SK-N-SH (cell line): ENCODE data around the gene NECTIN1. TPM values are rescaled to one million over a fixed set of nuclear protein-coding genes. Genes with fewer than 3 reads are reported as not detected.
A peak's percentile ranks its signal among the peaks of the same experiment; 100 is the strongest.
"Not testable (repeated sequence)": the region's sequence is repeated elsewhere in the genome, so short reads cannot be mapped to it uniquely, and the experiment has no call there.

Experiments used
- CTCF ChIA-PET: fragments of 300-600, 350-600 bp; formaldehyde crosslinking; extraction: SDS; loops from one replicate; lab custom pipeline; 2021; lab: Yijun Ruan, JAX
- POLR2A ChIA-PET: fragments of 350-600 bp; sonication (Branson Sonifier 250); formaldehyde crosslinking; extraction: SDS; loops from one replicate; lab custom pipeline; 2020; ENCODE audit warnings: antibody characterized with exemption, inconsistent platforms; lab: Yijun Ruan, JAX
- DNase-seq: peaks from one replicate; pipeline ENCODE4 v3.0.0; 2012
- H2AFZ ChIP-seq: fragments of 200-600 bp; sonication (generic); 2 replicates; pipeline ENCODE4 v1.8.1; 2016; ENCODE audit warnings: antibody characterized with exemption, mild to moderate bottlenecking, low read depth
- H3F3A ChIP-seq: fragments of 200-600 bp; sonication (generic); replicated peaks from 2 replicates; pipeline ENCODE3; 2016; ENCODE audit warnings: antibody characterized with exemption, mild to moderate bottlenecking; ENCODE audit not compliant: insufficient read depth
- H3K27ac ChIP-seq, 2 experiments: fragments of 200-500 bp in 1 of 2; fragments of 200-600 bp in 1 of 2; sonication (Bioruptor generic) in 1 of 2; sonication (generic), shearing (Covaris generic) in 1 of 2; 2 replicates each; pipeline versions ENCODE4 v1.5.1 to v1.6.1; 2014 to 2016; ENCODE audit warnings: low read depth in 2 of 2, inconsistent platforms in 1 of 2, low read length in 1 of 2, mild to moderate bottlenecking in 1 of 2, mixed read lengths in 1 of 2
- H3K27me3 ChIP-seq: fragments of 200-600 bp; sonication (generic), shearing (Covaris generic); 2 replicates; pipeline ENCODE4 v1.6.1; 2016; ENCODE audit warnings: mixed run types; ENCODE audit not compliant: insufficient read depth
- H3K36me3 ChIP-seq, 2 experiments: fragments of 200-500 bp in 1 of 2; fragments of 200-600 bp in 1 of 2; sonication (Bioruptor generic) in 1 of 2; sonication (generic) in 1 of 2; replicated peaks in 1 of 2; 2 replicates each; pipeline versions ENCODE3 to v1.5.1; 2014 to 2016; ENCODE audit warnings: low read length in 1 of 2, mild to moderate bottlenecking in 1 of 2; ENCODE audit not compliant: insufficient read depth in 2 of 2, control insufficient read depth in 1 of 2
- H3K4me1 ChIP-seq, 2 experiments: fragments of 200-500 bp in 1 of 2; fragments of 200-600 bp in 1 of 2; sonication (Bioruptor generic) in 1 of 2; sonication (generic), shearing (Covaris generic) in 1 of 2; 2 replicates each; pipeline versions ENCODE4 v1.5.1 to v1.6.1; 2014 to 2016; ENCODE audit warnings: low read depth in 1 of 2, low read length in 1 of 2, mixed run types in 1 of 2; ENCODE audit not compliant: insufficient read depth in 2 of 2, control insufficient read depth in 1 of 2
- H3K4me2 ChIP-seq: fragments of 200-600 bp; sonication (generic), shearing (Covaris generic); 2 replicates; pipeline ENCODE4 v1.6.1; 2017; ENCODE audit warnings: mixed run types
- H3K4me3 ChIP-seq, 2 experiments: fragments of 200-500 bp in 1 of 2; fragments of 200-600 bp in 1 of 2; sonication (Bioruptor generic) in 1 of 2; sonication (generic), shearing (Covaris generic) in 1 of 2; 2 replicates each; pipeline versions ENCODE4 v1.5.1 to v1.8.1; 2014 to 2016; ENCODE audit warnings: low read depth in 2 of 2, inconsistent platforms in 1 of 2, low read length in 1 of 2, mild to moderate bottlenecking in 1 of 2, mixed read lengths in 1 of 2, moderate library complexity in 1 of 2
- H3K79me2 ChIP-seq: fragments of 200-600 bp; sonication (generic); 2 replicates; pipeline ENCODE4 v1.8.1; 2017; ENCODE audit warnings: mild to moderate bottlenecking; ENCODE audit not compliant: insufficient read depth
- H3K9ac ChIP-seq: fragments of 200-600 bp; sonication (generic); 2 replicates; pipeline ENCODE4 v1.6.1; 2017; ENCODE audit warnings: mixed run types
- H3K9me2 ChIP-seq: fragments of 200-600 bp; sonication (generic); 2 replicates; pipeline ENCODE4 v1.6.1; 2017; ENCODE audit warnings: mixed run types
- H3K9me3 ChIP-seq: fragments of 200-600 bp; sonication (generic); 2 replicates; pipeline ENCODE4 v1.6.1; 2017; ENCODE audit warnings: mixed run types, mild to moderate bottlenecking, moderate library complexity
- H4K20me1 ChIP-seq: fragments of 200-600 bp; sonication (generic); 2 replicates; pipeline ENCODE4 v1.6.1; 2017; ENCODE audit warnings: mild to moderate bottlenecking, mixed run types; ENCODE audit not compliant: insufficient read depth
- EP300 ChIP-seq, 2 experiments: IDR thresholded peaks; 2 replicates each; pipeline versions ENCODE4 v1.4.0 to v1.6.1; 2012; ENCODE audit warnings: borderline replicate concordance in 1 of 2, low read depth in 1 of 2, low read length in 1 of 2
- FOXM1 ChIP-seq: IDR thresholded peaks from 2 replicates; pipeline ENCODE4 v1.4.0; 2012; ENCODE audit warnings: low read depth, mild to moderate bottlenecking
- GABPA ChIP-seq: IDR thresholded peaks from 2 replicates; pipeline ENCODE4 v1.4.0; 2012; ENCODE audit warnings: low read depth, mild to moderate bottlenecking
- GATA2 ChIP-seq: sonication (generic); formaldehyde crosslinking; IDR thresholded peaks from 2 replicates; pipeline ENCODE4 v1.5.0; 2020; ENCODE audit warnings: mild to moderate bottlenecking, missing genetic modification reagents
- JUND ChIP-seq: IDR thresholded peaks from 2 replicates; pipeline ENCODE4 v1.4.0; 2012
- MXI1 ChIP-seq: IDR thresholded peaks from 2 replicates; pipeline ENCODE4 v1.6.1; 2012; ENCODE audit warnings: mild to moderate bottlenecking, low read depth, low read length, improper control_type of control experiment
- RCOR1 ChIP-seq: fragments of 150-350 bp; IDR thresholded peaks from 2 replicates; pipeline ENCODE4 v1.6.1; 2017; ENCODE audit warnings: antibody characterized with exemption, low read length
- RFX5 ChIP-seq: IDR thresholded peaks from 2 replicates; pipeline ENCODE4 v1.6.1; 2012; ENCODE audit warnings: mild to moderate bottlenecking, improper control_type of control experiment, low read length
- RXRA ChIP-seq: IDR thresholded peaks from 2 replicates; pipeline ENCODE4 v1.4.0; 2012; ENCODE audit warnings: low read depth, mild to moderate bottlenecking, borderline replicate concordance
- SIN3A ChIP-seq: IDR thresholded peaks from 2 replicates; pipeline ENCODE4 v1.6.1; 2012; ENCODE audit warnings: low read depth, mild to moderate bottlenecking, low read length, moderate library complexity, borderline replicate concordance
- WGBS: methylation state at CpG from one replicate; pipeline ENCODE4 v1.1.6; 2017; ENCODE audit warnings: low lambda C conversion rate; 5-methylcytosine and 5-hydroxymethylcytosine counted together
- polyA plus RNA-seq, 3 experiments: library from polyadenylated mRNA; depleted of rRNA; stranded (reverse); fragments of >200 nt; gene quantifications; 2 replicates each; pipeline ENCODE4 v1.2.3, GENCODE V29; 2012
- TF ChIP-seq, protein P1 (sequence below): IDR thresholded peaks from 2 replicates; pipeline ENCODE4 v1.4.0; 2012; ENCODE audit warnings: low read depth, borderline replicate concordance

NECTIN1 gene
- polyA plus RNA-seq, 1 of the 3 experiments (the other 2 are of a cell fraction), result 9.1 TPM

DNA sequence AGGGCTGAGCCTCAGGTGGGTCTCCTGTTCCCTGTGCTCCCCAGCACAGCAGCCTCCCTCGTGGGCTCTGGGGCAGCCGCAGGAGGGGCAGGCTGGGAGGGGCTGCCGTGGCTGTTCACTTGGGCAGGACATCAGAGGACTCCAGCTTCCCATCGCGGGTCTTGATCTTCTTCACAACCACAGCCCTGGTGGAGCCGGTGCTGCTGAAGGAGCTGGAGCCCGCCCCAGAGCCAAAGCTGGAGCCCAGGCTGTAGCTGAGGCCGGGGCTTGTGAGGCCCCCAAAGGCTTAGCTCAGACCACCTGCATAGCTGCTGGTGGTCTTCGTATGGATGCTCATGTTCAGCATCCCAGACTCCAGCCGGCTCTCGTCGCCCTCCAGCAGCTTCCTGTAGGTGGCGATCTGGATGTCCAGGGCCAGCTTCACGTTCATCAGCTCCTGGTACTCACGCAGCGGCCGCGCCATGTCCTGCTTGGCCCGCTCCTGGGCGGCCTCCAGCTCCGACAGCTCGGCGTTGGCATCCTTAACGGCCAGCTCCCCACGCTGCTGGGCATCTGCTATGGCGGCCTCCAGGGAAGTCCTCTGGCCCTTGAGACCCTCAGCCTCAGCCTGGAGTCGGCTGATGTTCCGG is 126.1 kb downstream of the NECTIN1 start (continued):
- TF ChIP-seq, protein P1, sequence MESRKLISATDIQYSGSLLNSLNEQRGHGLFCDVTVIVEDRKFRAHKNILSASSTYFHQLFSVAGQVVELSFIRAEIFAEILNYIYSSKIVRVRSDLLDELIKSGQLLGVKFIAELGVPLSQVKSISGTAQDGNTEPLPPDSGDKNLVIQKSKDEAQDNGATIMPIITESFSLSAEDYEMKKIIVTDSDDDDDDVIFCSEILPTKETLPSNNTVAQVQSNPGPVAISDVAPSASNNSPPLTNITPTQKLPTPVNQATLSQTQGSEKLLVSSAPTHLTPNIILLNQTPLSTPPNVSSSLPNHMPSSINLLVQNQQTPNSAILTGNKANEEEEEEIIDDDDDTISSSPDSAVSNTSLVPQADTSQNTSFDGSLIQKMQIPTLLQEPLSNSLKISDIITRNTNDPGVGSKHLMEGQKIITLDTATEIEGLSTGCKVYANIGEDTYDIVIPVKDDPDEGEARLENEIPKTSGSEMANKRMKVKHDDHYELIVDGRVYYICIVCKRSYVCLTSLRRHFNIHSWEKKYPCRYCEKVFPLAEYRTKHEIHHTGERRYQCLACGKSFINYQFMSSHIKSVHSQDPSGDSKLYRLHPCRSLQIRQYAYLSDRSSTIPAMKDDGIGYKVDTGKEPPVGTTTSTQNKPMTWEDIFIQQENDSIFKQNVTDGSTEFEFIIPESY, result no peak
- TF ChIP-seq EP300 (IDR thresholded peaks at IDR 0.05; ENCODE audit: borderline replicate concordance in 1 of 2, low read depth in 1 of 2, low read length in 1 of 2) (no peak), JUND (no peak), MXI1 (no peak), SIN3A (no peak), FOXM1 (no peak), RFX5 (no peak)

DNA sequence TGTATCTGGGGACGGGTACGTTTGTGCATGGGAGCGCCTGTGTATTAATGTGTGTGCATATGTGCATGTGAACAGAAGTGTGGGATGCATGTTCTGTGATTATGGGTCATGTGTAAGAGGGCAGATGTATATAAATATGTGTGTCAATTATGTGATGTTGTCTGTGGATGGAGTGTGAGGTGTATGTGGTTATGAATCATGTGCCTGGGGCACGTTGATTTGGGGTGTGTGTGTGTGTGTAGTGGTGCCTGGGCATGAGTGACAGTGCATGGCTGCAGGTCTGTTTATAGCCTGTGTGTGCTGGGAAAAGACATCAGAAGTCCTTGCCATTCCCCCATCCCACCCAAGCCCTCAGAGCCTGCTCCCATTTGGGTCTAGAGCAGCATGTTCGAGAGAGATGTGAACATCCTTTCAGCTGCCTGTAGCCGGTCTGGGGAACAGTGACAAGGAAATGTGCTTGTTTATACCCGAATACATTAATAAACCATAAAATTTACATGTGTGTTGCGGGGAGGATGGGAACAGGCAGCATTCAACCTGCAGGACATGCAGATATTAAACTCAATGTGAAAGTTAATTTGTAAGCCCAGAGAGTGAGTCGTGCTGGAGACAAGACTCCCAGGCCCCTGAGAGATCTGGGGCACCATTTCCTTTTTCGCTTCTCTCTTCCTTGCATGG is 129.0 kb downstream of the NECTIN1 start:
- POLR2A ChIA-PET, result no interaction called here
- no peak overlapping the region for H3K27ac ChIP-seq
- H3K9ac ChIP-seq, result no peak overlapping the region
- H3K36me3 ChIP-seq, result no peaks in the 10 kb centered on the region
- no peak for DNase-seq
- H3F3A ChIP-seq, result peaks cover 8% of the 10 kb centered on the region
- WGBS, result 74% methylated on average over 10 of the region's 10 CpGs
- no peak overlapping the region for H3K4me2 ChIP-seq
- H3K9me2 ChIP-seq, result no peaks in the 10 kb centered on the region
- H4K20me1 ChIP-seq, result no peaks in the 10 kb centered on the region
- no peaks in the 10 kb centered on the region for H3K79me2 ChIP-seq
- TF ChIP-seq FOXM1 (no peak), EP300 (IDR thresholded peaks at IDR 0.05; ENCODE audit: borderline replicate concordance in 1 of 2, low read depth in 1 of 2, low read length in 1 of 2) (no peak), GABPA (no peak), SIN3A (no peak), GATA2 (CRISPR knock-in tag) (no peak), RCOR1 (no peak), RXRA (no peak)
- TF ChIP-seq, all 33 proteins: peak for 0
- Histone ChIP-seq H3K4me1 (peaks cover 0 to 7% of the 10 kb centered on the region in 2 experiments; a peak in 3 of 4 replicates), H3K9me3 (no peaks in the 10 kb centered on the region), H3K27me3 (no peaks in the 10 kb centered on the region), H2AFZ (no peak overlapping the region), H3K4me3 (no peak overlapping the region)
- CTCF ChIA-PET, result interaction anchor here (0.6 to 0.9 kb wide), 2 partner anchors 45 to 125 kb away, joined by 3 read pairs; no protein-coding TSS in a partner anchor

DNA sequence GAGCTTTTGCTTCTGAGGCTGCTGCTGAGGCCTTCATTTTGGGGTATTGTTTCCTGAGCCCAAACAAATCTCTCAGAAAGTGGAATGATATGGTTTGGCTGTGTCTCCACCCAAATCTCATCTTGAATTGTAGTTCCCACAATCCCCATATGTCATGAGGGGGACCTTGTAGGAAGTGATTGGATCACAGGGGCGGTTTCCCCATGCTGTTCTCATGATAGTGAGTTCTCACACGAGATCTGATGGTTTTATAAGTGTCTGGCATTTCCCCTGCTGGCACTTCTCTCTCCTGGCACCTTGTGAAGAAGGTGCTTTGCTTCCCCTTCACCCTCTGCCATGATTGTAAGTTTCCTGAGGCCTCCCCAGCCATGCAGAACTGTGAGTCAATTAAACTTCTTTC is 133.1 kb downstream of the NECTIN1 start:
- WGBS, result 84% methylated on average over 2 of the region's 2 CpGs

More for the DNA sequence above, 133.1 kb downstream of the NECTIN1 start:
- H2AFZ ChIP-seq, result peak overlapping the region; percentile 65; the same call in 1 of the 2 replicates
- H3K4me1 ChIP-seq, result peaks cover 0 to 13% of the 10 kb centered on the region in 2 experiments; a peak in 3 of 4 replicates
- H3K9me3 ChIP-seq, DNase-seq, H3K27me3 ChIP-seq, H3K9ac ChIP-seq, H3K27ac ChIP-seq, POLR2A ChIA-PET, H3K79me2 ChIP-seq, H3K9me2 ChIP-seq, H3K4me2 ChIP-seq, H3K36me3 ChIP-seq, H3K4me3 ChIP-seq, H4K20me1 ChIP-seq: not testable (repeated sequence)
- CTCF ChIA-PET, result interaction anchor here (0.8 to 1.2 kb wide), 4 partner anchors 10 to 105 kb away, joined by 3 to 4 read pairs (median 3); no protein-coding TSS in a partner anchor
- peaks cover 15% of the 10 kb centered on the region for H3F3A ChIP-seq
